ENCODE measurements around the gene ENOX1.
A peak's percentile ranks its signal among the peaks of the same experiment; 100 is the strongest.

The ENOX1 gene

DNA sequence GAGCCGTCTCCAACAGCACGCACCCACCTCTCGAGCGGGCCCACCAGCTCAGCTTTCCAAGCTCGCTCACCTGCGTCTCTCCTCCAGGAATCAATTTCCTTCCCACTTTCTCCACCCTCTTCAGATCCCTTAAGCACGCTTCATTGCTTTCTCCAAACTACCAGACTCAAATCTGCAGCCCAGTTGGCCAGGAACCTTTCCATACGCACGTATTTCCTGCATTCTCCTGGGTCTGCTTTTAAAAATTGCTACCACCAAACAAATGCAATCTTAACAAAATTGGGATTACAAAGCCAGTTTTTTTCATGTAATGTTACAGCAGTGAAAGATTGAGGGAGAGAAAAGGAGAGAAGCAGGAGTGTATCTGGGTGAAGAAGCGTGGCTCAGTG lies 1.5 kb downstream of the ENOX1 start:
- DNase-seq, result no peak

DNA sequence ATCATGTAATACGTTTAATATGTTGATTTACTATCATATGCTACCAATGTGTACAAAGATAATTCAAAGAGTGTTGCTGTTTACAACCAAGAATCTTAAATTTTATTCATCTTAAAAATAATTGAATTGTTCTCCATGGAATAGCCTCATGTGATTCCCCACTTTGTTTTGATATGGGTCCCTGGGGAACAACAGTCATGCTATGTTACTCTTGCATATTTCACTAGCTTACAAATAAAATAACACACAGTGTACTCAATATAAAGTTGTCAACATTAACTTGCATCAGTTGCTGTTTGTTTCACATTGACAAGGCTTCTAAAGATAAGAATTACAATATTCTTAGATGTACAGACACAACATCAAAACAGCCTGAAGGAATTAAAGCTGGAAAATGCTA lies 2.3 kb downstream of the ENOX1 start:
- DNase-seq, result no peak

DNA sequence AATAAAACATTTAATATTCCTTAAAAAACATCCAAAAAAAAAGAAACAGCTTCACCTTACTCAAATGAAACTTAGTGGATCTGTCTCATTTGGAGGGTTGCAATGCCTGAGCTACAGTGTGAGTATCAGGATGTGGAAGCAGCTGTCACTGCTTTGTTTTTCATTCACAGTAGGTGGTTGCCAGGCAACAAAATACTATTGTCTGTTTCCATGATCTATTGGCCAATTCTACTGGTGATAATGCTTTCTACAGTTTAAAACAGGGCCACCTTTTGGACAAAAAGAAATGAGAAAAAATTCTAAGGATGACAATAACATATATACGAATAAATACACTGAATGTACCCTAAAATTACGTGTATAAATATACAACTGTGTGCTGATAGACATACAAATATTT lies 3.0 kb downstream of the ENOX1 start:
- DNase-seq, result peak; percentile 22

DNA sequence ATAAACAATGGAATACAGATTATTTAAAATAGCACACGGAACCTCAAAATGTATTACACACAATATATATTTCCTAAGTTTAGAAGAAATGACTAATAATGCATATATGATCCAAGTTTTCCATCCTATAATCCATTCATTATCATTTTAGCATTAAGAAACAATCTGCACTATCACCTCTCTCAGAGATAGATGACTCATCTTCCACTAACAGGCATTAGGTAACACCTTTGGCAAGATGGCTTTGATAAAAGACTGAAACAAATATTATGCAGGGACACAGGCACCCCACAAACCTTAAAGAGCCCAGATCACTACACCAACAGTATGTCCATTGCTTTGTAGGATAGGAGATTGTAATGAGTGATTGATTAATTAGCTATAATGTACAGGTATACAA lies 4.1 kb downstream of the ENOX1 start:
- no peak for DNase-seq

DNA sequence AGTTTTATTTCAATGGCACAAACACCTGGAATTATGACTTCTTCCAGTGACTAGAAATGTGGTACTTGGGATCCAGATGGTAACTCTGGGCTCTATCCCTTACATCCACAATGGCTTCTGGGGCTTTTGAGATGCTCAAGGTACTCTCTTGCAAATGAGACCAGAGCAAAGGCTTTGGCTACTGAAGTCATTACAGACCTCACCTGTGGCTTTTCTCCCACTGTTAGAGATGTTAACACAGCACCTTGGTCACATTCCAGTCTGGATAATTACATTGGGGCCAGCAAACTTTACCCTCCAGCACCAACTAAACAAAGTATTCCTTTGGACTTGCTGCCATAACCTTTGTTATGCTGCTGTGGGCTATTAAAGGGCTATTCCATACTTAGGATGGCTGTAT lies 6.1 kb downstream of the ENOX1 start:
- DNase-seq, result no peak

- DNase-seq, result no peak
Measured at GRCh38 chr13:43776501-43777079, 10.2 kb downstream of the ENOX1 start.

DNA sequence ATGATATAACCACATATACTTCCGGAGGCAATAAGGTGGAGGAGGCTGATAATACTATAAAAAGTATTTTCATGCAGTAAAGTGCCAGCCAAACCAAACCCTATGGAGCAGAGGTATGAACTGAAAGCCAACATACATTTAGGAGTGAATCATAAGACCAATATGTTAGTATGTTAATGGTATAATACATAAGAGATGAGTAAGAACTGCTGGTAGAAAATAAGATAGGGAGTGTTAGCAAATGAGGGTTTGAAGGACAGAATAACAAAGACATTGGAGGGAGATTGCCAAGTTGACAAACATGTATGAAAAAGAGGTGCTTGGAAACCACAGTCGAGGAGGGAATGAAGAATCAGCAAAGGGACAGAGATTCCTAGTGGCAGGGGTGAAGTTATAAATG lies 10.8 kb downstream of the ENOX1 start:
- no peak for DNase-seq

DNA sequence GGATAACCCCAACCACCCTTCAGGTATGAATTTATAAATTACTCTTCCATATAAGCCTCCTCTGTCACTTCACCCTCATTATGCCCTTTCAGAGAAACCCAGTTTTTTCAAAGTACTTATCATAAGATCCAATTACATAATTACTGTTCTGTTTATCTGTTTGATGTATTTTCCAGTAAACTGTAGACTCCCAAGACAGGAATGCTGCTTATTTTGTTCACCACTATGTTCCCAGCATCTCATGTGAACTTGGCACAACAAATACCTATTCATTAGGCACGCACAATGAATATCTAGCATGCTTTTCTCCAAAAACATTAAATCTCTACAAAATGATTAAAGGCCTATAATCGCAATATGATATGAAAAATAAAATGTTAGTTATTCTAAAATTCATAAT lies 13.2 kb downstream of the ENOX1 start:
- DNase-seq, result no peak

GRCh38 chr13:43770871-43771270 lies 15.9 kb downstream of the ENOX1 start:
- DNase-seq, result no peak

DNA sequence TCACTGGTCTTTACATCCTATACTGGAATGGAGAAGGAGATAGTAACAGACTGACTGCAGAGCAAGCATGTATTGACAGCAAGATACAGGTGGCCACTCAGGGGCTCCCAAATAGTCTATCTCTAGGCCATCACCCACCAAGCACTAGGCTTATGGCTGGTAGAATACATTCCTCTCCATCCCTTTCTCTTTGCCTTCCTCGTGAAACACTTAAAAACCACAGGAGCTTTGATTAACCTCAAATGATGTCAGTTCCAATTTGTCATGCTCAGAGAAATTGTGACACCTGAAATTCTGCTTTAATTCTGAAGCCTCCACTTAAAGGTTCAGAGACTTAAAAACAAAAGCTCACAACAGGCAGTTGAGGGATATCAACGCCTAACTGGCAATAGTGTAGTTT lies 17.2 kb downstream of the ENOX1 start:
- DNase-seq, result no peak

- no peak for DNase-seq
Measured at GRCh38 chr13:43767341-43767931, 19.3 kb downstream of the ENOX1 start.

DNA sequence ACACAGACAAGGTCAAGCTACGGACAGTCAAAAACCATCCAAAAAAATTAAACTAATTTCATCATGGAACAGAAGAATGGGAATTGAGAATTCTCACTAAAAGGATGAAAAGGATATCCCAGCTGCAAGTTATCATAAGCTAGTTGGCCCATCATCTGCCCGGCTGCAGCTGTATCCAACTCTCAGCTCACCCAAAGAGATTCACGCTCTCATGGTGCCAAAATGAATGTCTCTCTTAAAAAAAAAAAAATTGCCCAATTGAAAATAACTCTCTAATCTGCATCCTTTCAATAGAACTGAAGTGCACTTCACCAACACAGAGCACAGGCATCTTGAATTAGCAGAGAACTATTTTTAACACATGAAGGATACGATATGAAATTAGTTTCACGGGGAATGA lies 20.0 kb downstream of the ENOX1 start:
- no peak for DNase-seq

DNA sequence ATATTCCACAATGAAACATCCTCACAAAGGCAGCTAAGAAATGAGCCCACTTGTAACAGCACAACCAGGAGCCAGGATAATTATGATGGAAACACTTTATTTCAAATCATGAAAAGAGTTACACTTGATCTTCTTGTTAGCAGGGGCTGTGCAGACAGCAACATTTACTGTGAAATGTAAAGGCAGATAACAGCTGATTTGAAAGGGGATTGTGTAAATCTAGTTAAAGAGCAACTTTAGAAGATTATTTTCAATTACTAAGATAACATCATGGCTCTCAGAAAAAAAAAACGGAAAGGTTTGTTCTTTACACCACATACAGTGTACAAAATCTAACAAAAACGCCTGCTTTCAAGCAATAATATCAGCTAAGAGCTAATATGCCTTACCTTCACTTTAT lies 22.4 kb downstream of the ENOX1 start:
- no peak for DNase-seq

DNA sequence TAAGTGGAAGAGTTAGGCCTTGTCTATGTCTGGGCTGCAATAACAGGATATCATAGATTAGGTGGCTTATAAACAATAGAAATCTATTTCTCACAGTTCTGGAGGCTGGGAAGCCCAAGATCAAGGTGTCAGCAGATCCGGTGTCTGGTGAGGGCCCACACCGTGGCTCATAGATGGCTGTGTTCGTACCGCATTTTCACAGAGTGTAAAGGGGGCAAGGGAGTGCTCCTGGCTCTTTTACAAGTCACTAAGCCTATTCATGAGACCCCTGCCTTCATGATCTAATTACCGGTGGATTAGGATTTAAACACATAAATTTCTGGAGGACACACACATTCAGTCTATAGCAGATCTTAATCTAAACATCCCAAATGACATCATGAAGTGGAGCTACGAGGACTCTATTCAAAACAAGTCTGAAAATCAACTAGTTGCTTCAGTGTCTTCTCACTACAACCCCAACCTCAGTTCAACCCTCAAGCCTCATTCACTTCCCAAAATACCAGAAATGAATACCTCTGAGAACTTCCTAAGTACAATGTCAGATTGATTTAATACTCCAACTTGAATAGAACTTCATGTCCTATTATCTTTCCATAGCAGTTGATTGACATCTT lies 23.5 kb downstream of the ENOX1 start:
- DNase-seq, result no peak

DNA sequence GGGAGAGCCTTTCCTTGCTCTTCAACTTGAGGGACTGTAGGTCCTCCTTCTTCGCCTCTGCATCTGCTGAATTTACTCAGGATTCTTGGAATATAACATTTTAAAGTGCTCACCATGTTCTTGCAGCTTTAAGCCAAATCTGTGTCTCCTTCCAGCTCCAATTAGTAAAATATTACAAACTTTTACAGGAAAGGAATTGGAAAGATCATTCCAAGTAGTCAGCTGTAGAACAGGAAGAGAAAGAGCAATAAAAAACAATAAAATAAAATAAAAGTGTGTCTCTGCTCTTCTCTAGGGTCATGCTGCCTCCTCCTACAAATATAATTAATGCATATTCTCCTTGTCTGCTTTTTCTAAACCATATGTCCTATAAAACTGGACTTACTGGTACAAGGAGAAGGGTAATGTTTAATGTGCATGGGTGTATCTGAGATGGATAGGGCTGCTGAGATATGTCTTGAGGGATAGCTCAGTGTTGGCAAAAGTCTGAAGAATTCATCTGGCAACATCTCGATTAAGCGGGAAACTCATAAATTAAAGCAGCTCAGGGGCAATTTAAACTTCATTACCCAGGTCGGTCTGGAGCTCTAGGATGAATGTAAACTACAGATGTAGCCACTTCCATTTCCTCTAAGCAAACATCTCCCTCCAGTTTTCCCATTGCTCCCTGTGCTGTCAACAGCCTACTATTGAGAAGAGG lies 25.0 kb downstream of the ENOX1 start:
- no peak for DNase-seq

DNA sequence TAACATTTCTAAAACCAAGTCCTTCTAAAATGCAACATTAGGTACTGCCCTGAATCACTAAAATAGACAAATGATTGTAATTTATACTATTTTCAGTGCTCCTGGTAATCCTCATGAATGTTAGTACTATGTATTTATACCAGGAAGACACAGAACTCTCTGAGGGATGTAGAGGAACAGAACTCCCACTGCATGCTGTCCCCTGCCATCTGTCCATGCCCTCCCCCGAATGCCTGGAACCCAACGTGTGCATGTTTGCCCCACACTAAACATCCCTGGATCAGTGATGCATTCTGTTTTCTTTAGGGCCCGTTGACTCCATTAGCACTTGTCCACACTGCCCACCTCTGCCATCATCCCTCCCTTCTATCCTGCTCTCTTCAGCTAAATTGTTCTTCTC lies 26.5 kb downstream of the ENOX1 start:
- DNase-seq, result no peak

- DNase-seq, result no peak
Measured at GRCh38 chr13:43758834-43759233, 27.9 kb downstream of the ENOX1 start.

DNA sequence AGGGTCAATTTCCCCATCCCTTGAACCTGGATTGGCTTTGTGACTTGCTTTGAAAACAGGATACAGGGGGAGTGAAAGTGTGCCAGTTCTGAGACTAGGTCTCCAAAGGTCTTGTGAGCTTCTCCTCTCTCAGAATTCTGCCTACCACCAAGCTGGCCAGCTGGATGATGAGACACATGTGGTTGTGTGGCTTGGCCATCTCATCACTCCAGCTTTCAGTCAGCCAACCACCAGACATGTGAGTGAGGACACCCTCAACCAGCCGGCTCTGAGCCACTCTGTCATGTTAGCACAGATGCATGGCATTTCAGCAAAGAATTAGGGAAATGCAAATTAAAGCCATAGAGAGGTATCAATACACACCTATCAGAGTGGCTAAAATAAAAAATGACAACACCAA lies 29.5 kb downstream of the ENOX1 start:
- no peak for DNase-seq

GRCh38 chr13:43755844-43756243 lies 30.9 kb downstream of the ENOX1 start:
- no peak for DNase-seq

GRCh38 chr13:43751624-43752023 lies 35.1 kb downstream of the ENOX1 start:
- no peak for DNase-seq

DNA sequence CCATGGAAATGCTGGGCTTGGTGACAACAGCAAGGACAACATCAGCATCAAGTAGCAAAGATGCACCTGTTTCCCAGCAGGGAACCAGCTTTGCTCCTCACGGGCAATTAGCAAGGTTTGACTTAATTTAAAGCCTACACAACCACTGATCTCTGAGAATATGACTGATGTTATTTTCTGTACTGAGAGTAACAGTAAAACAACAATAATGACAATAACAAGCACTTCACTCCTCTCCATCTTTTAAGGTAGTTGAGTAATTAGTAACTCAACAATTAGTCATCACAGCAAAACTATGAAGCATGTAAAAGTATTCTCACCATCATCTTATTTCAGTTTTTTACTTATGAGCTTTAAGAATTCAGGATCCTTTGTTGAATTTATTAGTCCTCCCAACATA lies 37.3 kb downstream of the ENOX1 start:
- no peak for DNase-seq

GRCh38 chr13:43744261-43745031 lies 42.3 kb downstream of the ENOX1 start:
- no peak for DNase-seq

DNA sequence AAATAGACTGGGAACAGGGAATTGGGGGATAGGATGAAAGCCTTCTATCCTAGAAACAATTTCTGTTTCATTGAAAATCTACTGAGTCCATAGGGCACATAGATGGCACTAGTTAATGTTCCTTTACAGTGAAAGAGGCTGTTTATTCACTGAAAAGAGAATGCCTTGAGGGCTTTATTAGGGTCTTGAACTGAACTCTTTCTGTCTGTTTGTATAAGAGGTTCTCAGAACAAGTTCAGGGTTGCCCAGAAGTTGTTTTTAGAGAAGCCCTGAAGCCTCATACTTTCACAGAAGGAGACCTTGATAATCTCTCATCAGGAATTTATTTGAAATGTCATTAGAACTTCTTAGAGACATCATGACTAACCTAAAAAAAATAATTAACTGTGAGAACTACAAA lies 43.9 kb downstream of the ENOX1 start:
- no peak for DNase-seq
